Suprapubic skin (tissue), 4 donors: Measurements from ENCODE around the gene GRM7.

ENCODE experiments used
- EP300 ChIP-seq: sonication (generic); formaldehyde crosslinking; IDR thresholded peaks from one replicate; pipeline ENCODE4 v1.6.1; 2017; ENCODE audit warnings: antibody characterized with exemption
- POLR2A ChIP-seq, 2 donors: fragments of 450-650 bp; IDR thresholded peaks; one replicate each; pipeline ENCODE4 v1.6.1; 2017; ENCODE audit warnings: antibody characterized with exemption in 2 of 2, mild to moderate bottlenecking in 2 of 2, moderate library complexity in 2 of 2
- POLR2AphosphoS5 ChIP-seq, 3 donors: sonication (generic); formaldehyde crosslinking; IDR thresholded peaks; one replicate each; pipeline ENCODE4 v1.6.1; 2017; ENCODE audit warnings: antibody characterized with exemption in 3 of 3
- TF ChIP-seq, protein P1 (sequence below), 2 donors: fragments of 200-600 bp in 1 of 2; fragments of 450-650 bp in 1 of 2; sonication (generic) in 1 of 2; IDR thresholded peaks; one replicate each; pipeline ENCODE4 v1.5.1; 2016 to 2019; ENCODE audit warnings: antibody characterized with exemption in 2 of 2, mild to moderate bottlenecking in 1 of 2, moderate library complexity in 1 of 2

DNA sequence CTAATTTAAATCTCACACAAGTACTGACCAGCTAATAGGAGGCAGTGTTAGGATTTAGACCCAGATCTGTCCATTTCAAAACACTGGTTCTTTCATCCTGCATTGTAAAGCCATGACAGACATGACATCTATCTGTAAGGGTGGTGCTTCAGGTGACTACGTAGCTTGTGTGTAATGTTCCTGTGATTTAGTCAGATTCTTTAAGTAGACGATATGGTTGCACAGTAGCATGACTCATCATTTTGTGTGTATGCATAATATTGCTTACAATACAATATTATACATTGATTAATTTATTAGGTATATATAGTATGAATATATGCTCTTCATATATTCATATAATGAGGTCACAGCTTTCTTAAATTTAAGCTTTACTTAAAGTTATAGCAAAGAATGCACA, 628.5 kb downstream of the GRM7 start:
- TF ChIP-seq, protein P1, sequence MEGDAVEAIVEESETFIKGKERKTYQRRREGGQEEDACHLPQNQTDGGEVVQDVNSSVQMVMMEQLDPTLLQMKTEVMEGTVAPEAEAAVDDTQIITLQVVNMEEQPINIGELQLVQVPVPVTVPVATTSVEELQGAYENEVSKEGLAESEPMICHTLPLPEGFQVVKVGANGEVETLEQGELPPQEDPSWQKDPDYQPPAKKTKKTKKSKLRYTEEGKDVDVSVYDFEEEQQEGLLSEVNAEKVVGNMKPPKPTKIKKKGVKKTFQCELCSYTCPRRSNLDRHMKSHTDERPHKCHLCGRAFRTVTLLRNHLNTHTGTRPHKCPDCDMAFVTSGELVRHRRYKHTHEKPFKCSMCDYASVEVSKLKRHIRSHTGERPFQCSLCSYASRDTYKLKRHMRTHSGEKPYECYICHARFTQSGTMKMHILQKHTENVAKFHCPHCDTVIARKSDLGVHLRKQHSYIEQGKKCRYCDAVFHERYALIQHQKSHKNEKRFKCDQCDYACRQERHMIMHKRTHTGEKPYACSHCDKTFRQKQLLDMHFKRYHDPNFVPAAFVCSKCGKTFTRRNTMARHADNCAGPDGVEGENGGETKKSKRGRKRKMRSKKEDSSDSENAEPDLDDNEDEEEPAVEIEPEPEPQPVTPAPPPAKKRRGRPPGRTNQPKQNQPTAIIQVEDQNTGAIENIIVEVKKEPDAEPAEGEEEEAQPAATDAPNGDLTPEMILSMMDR (IDR thresholded peaks at IDR 0.05), result no peak
- no peak for TF ChIP-seq POLR2A (IDR thresholded peaks at IDR 0.05)
- TF ChIP-seq EP300, result no peak
- no peak for TF ChIP-seq POLR2AphosphoS5 (IDR thresholded peaks at IDR 0.05)
